Endothelial cell of umbilical vein (primary cell): ENCODE results near the gene OTUD5.

ENCODE experiments used
- EZH2 ChIP-seq: IDR thresholded peaks from 2 replicates; pipeline ENCODE4 v1.6.1; 2012; ENCODE audit warnings: borderline replicate concordance, low read depth, mild to moderate bottlenecking, moderate library complexity, low read length, inconsistent platforms; ENCODE audit not compliant: severe bottlenecking
- MYC ChIP-seq: IDR thresholded peaks from one replicate; pipeline ENCODE4 v1.6.1; 2011; ENCODE audit warnings: mild to moderate bottlenecking, low read depth, low read length
- POLR2A ChIP-seq: IDR thresholded peaks from 2 replicates; pipeline ENCODE4 v1.6.1; 2012; ENCODE audit warnings: low read depth, mild to moderate bottlenecking, control low read depth, low read length
- TF ChIP-seq, protein P1 (sequence below), 2 donors: IDR thresholded peaks; 1 replicate in 1 of 2; 2 replicates in 1 of 2; pipeline ENCODE4 v1.5.1; 2011; ENCODE audit warnings: low read length in 2 of 2, mild to moderate bottlenecking in 2 of 2, moderate library complexity in 2 of 2, control low read depth in 1 of 2, inconsistent platforms in 1 of 2, low read depth in 1 of 2; ENCODE audit not compliant: insufficient read depth in 1 of 2; ENCODE audit errors: extremely low read depth in 1 of 2
- TF ChIP-seq, protein P2 (sequence below): IDR thresholded peaks from 2 replicates; pipeline ENCODE4 v1.6.1; 2011; ENCODE audit not compliant: insufficient read depth, insufficient read length

DNA sequence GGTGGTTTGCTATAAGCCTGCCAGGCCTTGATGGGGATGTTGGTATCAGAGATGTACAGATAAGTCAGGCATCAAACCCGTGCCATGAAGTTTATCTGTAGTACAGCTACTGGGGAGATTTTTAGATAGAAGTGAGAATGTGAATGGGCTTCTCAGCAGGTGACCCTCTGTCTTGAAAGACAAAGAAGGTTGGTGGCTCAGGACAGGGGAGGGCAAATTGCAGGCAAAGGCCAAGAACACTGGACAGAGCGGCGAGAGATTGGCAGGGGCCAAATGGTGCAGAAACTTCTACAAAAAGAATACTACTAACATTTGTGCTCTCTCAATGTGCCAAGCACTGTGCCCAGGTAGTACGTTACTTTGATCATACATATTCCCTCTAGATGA, 36.7 kb downstream of the OTUD5 start:
- TF ChIP-seq, protein P1, sequence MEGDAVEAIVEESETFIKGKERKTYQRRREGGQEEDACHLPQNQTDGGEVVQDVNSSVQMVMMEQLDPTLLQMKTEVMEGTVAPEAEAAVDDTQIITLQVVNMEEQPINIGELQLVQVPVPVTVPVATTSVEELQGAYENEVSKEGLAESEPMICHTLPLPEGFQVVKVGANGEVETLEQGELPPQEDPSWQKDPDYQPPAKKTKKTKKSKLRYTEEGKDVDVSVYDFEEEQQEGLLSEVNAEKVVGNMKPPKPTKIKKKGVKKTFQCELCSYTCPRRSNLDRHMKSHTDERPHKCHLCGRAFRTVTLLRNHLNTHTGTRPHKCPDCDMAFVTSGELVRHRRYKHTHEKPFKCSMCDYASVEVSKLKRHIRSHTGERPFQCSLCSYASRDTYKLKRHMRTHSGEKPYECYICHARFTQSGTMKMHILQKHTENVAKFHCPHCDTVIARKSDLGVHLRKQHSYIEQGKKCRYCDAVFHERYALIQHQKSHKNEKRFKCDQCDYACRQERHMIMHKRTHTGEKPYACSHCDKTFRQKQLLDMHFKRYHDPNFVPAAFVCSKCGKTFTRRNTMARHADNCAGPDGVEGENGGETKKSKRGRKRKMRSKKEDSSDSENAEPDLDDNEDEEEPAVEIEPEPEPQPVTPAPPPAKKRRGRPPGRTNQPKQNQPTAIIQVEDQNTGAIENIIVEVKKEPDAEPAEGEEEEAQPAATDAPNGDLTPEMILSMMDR (IDR thresholded peaks at IDR 0.05; ENCODE audit: extremely low read depth in 1 of 2, insufficient read depth in 1 of 2, low read depth in 1 of 2, low read length in 2 of 2), result no peak
- TF ChIP-seq MYC (no peak), EZH2 (no peak), POLR2A (no peak)
- TF ChIP-seq, protein P2, sequence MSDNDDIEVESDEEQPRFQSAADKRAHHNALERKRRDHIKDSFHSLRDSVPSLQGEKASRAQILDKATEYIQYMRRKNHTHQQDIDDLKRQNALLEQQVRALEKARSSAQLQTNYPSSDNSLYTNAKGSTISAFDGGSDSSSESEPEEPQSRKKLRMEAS, result no peak
